ENCODE results near the gene WFIKKN1. TPM values are rescaled to one million over a fixed set of nuclear protein-coding genes. Genes with fewer than 3 reads are reported as not detected.

Gene WFIKKN1
- total and polyA plus RNA-seq, 4 donors: 0.31 to 2.5 (median 0.61) TPM

GRCh38 chr16:645852-646678 is 15.3 kb downstream of the WFIKKN1 start:
- Histone ChIP-seq H3K9ac (ENCODE audit: insufficient read depth in 1 of 2, low read length in 2 of 2) (no peak overlapping the region), H3K9me3 (ENCODE audit: control insufficient read depth in 4 of 4, insufficient read depth in 3 of 4, low read length in 3 of 4) (no peaks in the 10 kb centered on the region), H3K36me3 (ENCODE audit: control insufficient read depth in 4 of 4, insufficient read depth in 4 of 4, low read length in 4 of 4) (peaks cover 0 to 2% (median 0%) of the 10 kb centered on the region in 4 donors), H3K4me3 (no peak overlapping the region), H3K27me3 (ENCODE audit: control insufficient read depth in 3 of 3, insufficient read depth in 3 of 3, low read length in 2 of 3) (peaks cover 0 to 3% (median 0%) of the 10 kb centered on the region in 3 donors), H3K4me1 (ENCODE audit: control insufficient read depth in 5 of 5, insufficient read depth in 5 of 5, low read length in 5 of 5) (peaks cover 0 to 35% (median 8%) of the 10 kb centered on the region in 5 donors), H3K27ac (ENCODE audit: low read depth in 1 of 2, low read length in 1 of 2) (peak overlapping the region in 1 of 2 donors; percentile 50)
- ATAC-seq (ENCODE audit: insufficient read depth, low FRiP score) (no peak), DNase-seq (no peak)
- TF ChIP-seq, protein P1, sequence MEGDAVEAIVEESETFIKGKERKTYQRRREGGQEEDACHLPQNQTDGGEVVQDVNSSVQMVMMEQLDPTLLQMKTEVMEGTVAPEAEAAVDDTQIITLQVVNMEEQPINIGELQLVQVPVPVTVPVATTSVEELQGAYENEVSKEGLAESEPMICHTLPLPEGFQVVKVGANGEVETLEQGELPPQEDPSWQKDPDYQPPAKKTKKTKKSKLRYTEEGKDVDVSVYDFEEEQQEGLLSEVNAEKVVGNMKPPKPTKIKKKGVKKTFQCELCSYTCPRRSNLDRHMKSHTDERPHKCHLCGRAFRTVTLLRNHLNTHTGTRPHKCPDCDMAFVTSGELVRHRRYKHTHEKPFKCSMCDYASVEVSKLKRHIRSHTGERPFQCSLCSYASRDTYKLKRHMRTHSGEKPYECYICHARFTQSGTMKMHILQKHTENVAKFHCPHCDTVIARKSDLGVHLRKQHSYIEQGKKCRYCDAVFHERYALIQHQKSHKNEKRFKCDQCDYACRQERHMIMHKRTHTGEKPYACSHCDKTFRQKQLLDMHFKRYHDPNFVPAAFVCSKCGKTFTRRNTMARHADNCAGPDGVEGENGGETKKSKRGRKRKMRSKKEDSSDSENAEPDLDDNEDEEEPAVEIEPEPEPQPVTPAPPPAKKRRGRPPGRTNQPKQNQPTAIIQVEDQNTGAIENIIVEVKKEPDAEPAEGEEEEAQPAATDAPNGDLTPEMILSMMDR (IDR thresholded peaks at IDR 0.05; ENCODE audit: control extremely low read depth, extremely low read depth): no peak
- 76 to 85% methylated on average over 31 to 32 of the region's 32 CpGs for WGBS, 2 donors

DNA sequence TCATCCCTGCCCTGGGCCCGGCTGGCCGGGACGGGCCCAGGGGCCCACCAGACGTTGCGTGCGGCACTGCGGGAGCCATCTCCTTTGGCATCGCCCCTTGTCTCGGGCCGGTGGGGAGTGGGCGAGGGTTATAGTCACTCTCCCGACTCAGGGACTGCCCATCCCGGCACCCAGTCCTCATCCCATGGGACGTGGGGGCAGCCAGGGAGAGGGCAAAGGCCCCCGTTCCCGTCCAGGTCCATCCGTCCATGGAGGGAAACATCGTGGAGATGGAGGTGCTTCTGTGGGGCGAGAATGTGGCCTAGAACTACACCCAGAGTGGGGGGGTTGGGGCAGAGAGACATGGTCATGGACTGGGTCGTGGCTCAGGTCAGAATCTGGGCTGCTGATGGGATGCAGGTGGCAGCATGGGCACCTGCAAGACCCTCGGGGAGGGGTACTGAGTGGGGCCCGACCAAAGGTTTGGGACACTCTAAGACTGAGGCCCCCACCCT is 15.9 kb downstream of the WFIKKN1 start:
- no peak overlapping the region for H3K9ac ChIP-seq (ENCODE audit: insufficient read depth in 1 of 2, low read length in 2 of 2)
- H3K27me3 ChIP-seq (ENCODE audit: control insufficient read depth in 3 of 3, insufficient read depth in 3 of 3, low read length in 2 of 3): peaks cover 0 to 3% (median 0%) of the 10 kb centered on the region in 3 donors
- H3K9me3 ChIP-seq (ENCODE audit: control insufficient read depth in 4 of 4, insufficient read depth in 3 of 4, low read length in 3 of 4): no peaks in the 10 kb centered on the region
- H3K27ac ChIP-seq (ENCODE audit: low read depth in 1 of 2, low read length in 1 of 2): peak overlapping the region in 1 of 2 donors; percentile 50
- peaks cover 0 to 31% (median 8%) of the 10 kb centered on the region in 5 donors for H3K4me1 ChIP-seq (ENCODE audit: control insufficient read depth in 5 of 5, insufficient read depth in 5 of 5, low read length in 5 of 5)
- WGBS, 2 donors: 87 to 91% methylated on average over 22 of the region's 22 CpGs
- no peak overlapping the region for H3K4me3 ChIP-seq
- ATAC-seq (ENCODE audit: insufficient read depth, low FRiP score): no peak
- H3K36me3 ChIP-seq (ENCODE audit: control insufficient read depth in 4 of 4, insufficient read depth in 4 of 4, low read length in 4 of 4): peaks cover 0 to 4% (median under 1%) of the 10 kb centered on the region in 4 donors
- TF ChIP-seq, protein P1 (IDR thresholded peaks at IDR 0.05; ENCODE audit: control extremely low read depth, extremely low read depth): no peak
- DNase-seq: no peak

- ATAC-seq (ENCODE audit: insufficient read depth, low FRiP score): no peak
- 85 to 86% methylated on average over 25 of the region's 25 CpGs for WGBS, 2 donors
- Histone ChIP-seq H3K9me3 (ENCODE audit: control insufficient read depth in 4 of 4, insufficient read depth in 3 of 4, low read length in 3 of 4) (no peaks in the 10 kb centered on the region), H3K4me3 (no peak overlapping the region), H3K4me1 (ENCODE audit: control insufficient read depth in 5 of 5, insufficient read depth in 5 of 5, low read length in 5 of 5) (peaks cover 0 to 30% (median 8%) of the 10 kb centered on the region in 5 donors), H3K27ac (ENCODE audit: low read depth in 1 of 2, low read length in 1 of 2) (peak overlapping the region in 1 of 2 donors; percentile 20), H3K9ac (ENCODE audit: insufficient read depth in 1 of 2, low read length in 2 of 2) (no peak overlapping the region), H3K27me3 (ENCODE audit: control insufficient read depth in 3 of 3, insufficient read depth in 3 of 3, low read length in 2 of 3) (peaks cover 0 to 3% (median 0%) of the 10 kb centered on the region in 3 donors), H3K36me3 (ENCODE audit: control insufficient read depth in 4 of 4, insufficient read depth in 4 of 4, low read length in 4 of 4) (peaks cover 0 to 7% (median under 1%) of the 10 kb centered on the region in 4 donors)
- DNase-seq: no peak
- TF ChIP-seq, protein P1 (IDR thresholded peaks at IDR 0.05; ENCODE audit: control extremely low read depth, extremely low read depth): no peak
These were observed 16.6 kb downstream of the WFIKKN1 start for GRCh38 chr16:647173-647902.
